ENCODE measurements around the gene PNCK.

GRCh38 chrX:153634832-153635231 lies 38.8 kb downstream of the PNCK start:
- TF ChIP-seq POLR2AphosphoS5 (IDR thresholded peaks at IDR 0.05; ENCODE audit: low read depth, low read length) (no peak), POLR2A (IDR thresholded peaks at IDR 0.05; ENCODE audit: low read depth, low read length) (no peak), TAF1 (IDR thresholded peaks at IDR 0.05; ENCODE audit: low read depth, low read length) (no peak), SPI1 (IDR thresholded peaks at IDR 0.05; ENCODE audit: low read depth, low read length) (no peak)
